ENCODE data around the gene HNRNPH2.

- TF ChIP-seq CTCF (conservative IDR thresholded peaks at IDR 0.05; ENCODE audit: low read depth, low read length) (no peak), EZH2 (IDR thresholded peaks at IDR 0.05; ENCODE audit: borderline replicate concordance, low read depth, low read length, poor library complexity, severe bottlenecking) (no peak)
Measured at GRCh38 chrX:101388604-101389003, 19.4 kb upstream of the HNRNPH2 start.

Measured in A673 (cell line).